Suprapubic skin (tissue), 4 donors: ENCODE results near the gene CLASP1. TPM values are rescaled to one million over a fixed set of nuclear protein-coding genes. Genes with fewer than 3 reads are reported as not detected.

Source experiments
- DNase-seq, 2 donors: peaks; one replicate each; pipeline ENCODE4 v3.0.0-alpha.2; 2019; ENCODE audit warnings: low spot score in 2 of 2
- H3K27ac ChIP-seq: fragments of 200-600 bp; sonication (generic); one replicate; pipeline ENCODE4 v1.5.1; 2019
- H3K27me3 ChIP-seq: fragments of 200-600 bp; sonication (generic); one replicate; pipeline ENCODE4 v1.5.1; 2019
- H3K36me3 ChIP-seq: fragments of 200-600 bp; sonication (generic); one replicate; pipeline ENCODE4 v1.5.1; 2019
- H3K4me1 ChIP-seq: fragments of 200-600 bp; sonication (generic); one replicate; pipeline ENCODE4 v1.5.1; 2019
- H3K4me3 ChIP-seq: fragments of 200-600 bp; sonication (generic); one replicate; pipeline ENCODE4 v1.5.1; 2019; ENCODE audit warnings: mild to moderate bottlenecking
- H3K9me3 ChIP-seq: fragments of 200-600 bp; sonication (generic); one replicate; pipeline ENCODE4 v1.5.1; 2019
- EP300 ChIP-seq: sonication (generic); formaldehyde crosslinking; IDR thresholded peaks from one replicate; pipeline ENCODE4 v1.6.1; 2017; ENCODE audit warnings: antibody characterized with exemption
- POLR2A ChIP-seq, 2 donors: fragments of 450-650 bp; IDR thresholded peaks; one replicate each; pipeline ENCODE4 v1.6.1; 2017; ENCODE audit warnings: antibody characterized with exemption in 2 of 2, mild to moderate bottlenecking in 2 of 2, moderate library complexity in 2 of 2
- POLR2AphosphoS5 ChIP-seq, 3 donors: sonication (generic); formaldehyde crosslinking; IDR thresholded peaks; one replicate each; pipeline ENCODE4 v1.6.1; 2017; ENCODE audit warnings: antibody characterized with exemption in 3 of 3
- WGBS: methylation state at CpG from one replicate; pipeline ENCODE4 v1.1.5; 2018; 5-methylcytosine and 5-hydroxymethylcytosine counted together
- total RNA-seq, 4 donors: library from RNA; depleted of rRNA; stranded (reverse); fragments of >200 nt; gene quantifications; one replicate each; pipeline ENCODE4 v1.1.0, GENCODE V29; 2016
- TF ChIP-seq, protein P1 (sequence below), 2 donors: fragments of 200-600 bp in 1 of 2; fragments of 450-650 bp in 1 of 2; sonication (generic) in 1 of 2; IDR thresholded peaks; one replicate each; pipeline ENCODE4 v1.5.1; 2016 to 2019; ENCODE audit warnings: antibody characterized with exemption in 2 of 2, mild to moderate bottlenecking in 1 of 2, moderate library complexity in 1 of 2

CLASP1 gene
- total RNA-seq, 4 donors from 2014 or later: 53.3 to 99.5 (median 67.6) TPM

DNA sequence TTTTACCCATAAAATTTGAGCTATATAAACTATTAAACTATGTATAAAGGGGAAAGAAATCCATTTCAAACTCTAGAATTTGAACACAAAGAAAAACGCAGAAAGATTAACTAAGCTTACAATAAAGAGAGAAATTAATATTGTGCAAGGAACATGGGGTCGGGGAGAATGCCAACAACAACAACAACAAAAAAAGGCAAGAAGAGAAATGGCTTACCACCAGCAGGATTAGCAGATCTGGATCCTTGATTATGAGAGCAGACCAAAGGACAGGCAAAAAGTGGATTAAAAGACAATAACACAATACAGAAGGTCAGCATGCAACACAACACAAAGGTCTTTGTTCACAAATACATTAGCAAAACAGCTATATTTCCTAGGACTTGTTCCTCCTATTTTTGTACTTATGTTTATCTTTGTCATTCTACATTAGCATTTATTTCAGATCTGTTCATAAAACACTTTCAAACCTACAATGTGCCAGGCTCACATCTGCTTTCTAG is 222.0 kb downstream of the CLASP1 start:
- no peaks in the 10 kb centered on the region for H3K9me3 ChIP-seq
- H3K4me3 ChIP-seq: no peak overlapping the region
- H3K36me3 ChIP-seq: peaks cover 45% of the 10 kb centered on the region
- WGBS: 89% methylated on average over 2 of the region's 2 CpGs
- no peak overlapping the region for H3K27ac ChIP-seq
- TF ChIP-seq POLR2AphosphoS5 (IDR thresholded peaks at IDR 0.05): no peak
- no peak for TF ChIP-seq EP300
- TF ChIP-seq POLR2A (IDR thresholded peaks at IDR 0.05): no peak
- TF ChIP-seq, protein P1, sequence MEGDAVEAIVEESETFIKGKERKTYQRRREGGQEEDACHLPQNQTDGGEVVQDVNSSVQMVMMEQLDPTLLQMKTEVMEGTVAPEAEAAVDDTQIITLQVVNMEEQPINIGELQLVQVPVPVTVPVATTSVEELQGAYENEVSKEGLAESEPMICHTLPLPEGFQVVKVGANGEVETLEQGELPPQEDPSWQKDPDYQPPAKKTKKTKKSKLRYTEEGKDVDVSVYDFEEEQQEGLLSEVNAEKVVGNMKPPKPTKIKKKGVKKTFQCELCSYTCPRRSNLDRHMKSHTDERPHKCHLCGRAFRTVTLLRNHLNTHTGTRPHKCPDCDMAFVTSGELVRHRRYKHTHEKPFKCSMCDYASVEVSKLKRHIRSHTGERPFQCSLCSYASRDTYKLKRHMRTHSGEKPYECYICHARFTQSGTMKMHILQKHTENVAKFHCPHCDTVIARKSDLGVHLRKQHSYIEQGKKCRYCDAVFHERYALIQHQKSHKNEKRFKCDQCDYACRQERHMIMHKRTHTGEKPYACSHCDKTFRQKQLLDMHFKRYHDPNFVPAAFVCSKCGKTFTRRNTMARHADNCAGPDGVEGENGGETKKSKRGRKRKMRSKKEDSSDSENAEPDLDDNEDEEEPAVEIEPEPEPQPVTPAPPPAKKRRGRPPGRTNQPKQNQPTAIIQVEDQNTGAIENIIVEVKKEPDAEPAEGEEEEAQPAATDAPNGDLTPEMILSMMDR (IDR thresholded peaks at IDR 0.05): no peak
- H3K4me1 ChIP-seq: no peaks in the 10 kb centered on the region
- DNase-seq: no peak
- no peaks in the 10 kb centered on the region for H3K27me3 ChIP-seq

DNA sequence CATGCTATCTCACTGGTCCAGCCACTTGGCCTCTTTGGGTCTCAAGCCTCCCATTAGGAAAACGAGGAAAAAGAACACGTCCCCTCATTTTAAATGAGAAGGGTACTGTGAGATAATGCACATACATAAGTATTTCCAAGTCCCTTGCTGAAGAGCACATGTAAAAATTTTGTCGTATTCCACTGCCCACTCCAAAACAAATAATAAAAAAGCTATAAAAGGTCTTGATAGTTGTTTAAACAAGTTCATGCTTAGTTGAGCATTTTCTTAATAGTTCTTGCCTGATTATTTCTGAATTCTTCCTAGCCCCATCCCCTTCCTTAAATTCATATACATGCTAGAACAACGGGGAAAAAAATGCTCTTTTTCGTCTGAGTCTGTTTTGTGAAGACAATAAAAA is 228.8 kb downstream of the CLASP1 start:
- WGBS: 95% methylated on average over 5 of the region's 5 CpGs

DNA sequence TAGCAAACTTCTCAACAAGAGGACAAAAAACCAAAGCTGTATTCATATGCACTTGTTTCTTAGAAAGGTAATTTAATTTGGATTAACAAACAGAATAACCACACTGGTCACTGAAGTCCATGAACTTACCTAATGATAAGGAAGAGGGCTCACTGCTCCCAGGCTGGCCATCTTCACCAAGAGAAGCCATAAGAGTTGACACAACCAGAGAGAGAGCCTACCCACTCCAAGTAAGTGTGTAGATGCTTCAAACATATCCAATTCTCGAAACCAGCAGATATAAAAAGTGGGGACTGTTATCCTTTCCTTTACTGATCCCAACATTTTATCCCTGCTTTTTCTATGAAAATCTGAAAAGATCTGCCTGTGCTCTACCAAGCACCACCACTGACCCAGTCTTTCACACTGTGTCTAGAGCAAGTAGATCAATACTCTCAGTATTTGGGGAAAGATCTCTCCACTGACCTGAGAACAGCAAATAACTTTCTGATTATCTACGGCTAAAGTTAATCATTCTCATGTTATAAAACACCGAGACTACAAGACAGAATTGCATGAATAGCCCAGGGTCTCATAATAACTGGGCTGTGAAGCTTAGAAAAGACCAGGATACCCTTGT is 230.1 kb downstream of the CLASP1 start:
- Histone ChIP-seq H3K27me3 (no peaks in the 10 kb centered on the region), H3K4me1 (no peaks in the 10 kb centered on the region), H3K36me3 (peaks cover 39% of the 10 kb centered on the region), H3K4me3 (no peak overlapping the region), H3K9me3 (no peaks in the 10 kb centered on the region), H3K27ac (no peak overlapping the region)
- TF ChIP-seq EP300 (no peak), POLR2AphosphoS5 (IDR thresholded peaks at IDR 0.05) (no peak), POLR2A (IDR thresholded peaks at IDR 0.05) (no peak)
- TF ChIP-seq, protein P1 (IDR thresholded peaks at IDR 0.05): no peak
- no peak for DNase-seq
- WGBS: 93% methylated on average over 3 of the region's 3 CpGs

More for the DNA sequence above, 228.8 kb downstream of the CLASP1 start:
- no peak for DNase-seq
- Histone ChIP-seq H3K9me3 (no peaks in the 10 kb centered on the region), H3K36me3 (peaks cover 39% of the 10 kb centered on the region), H3K27ac (no peak overlapping the region), H3K4me3 (no peak overlapping the region), H3K4me1 (no peaks in the 10 kb centered on the region), H3K27me3 (no peaks in the 10 kb centered on the region)
- TF ChIP-seq, protein P1 (IDR thresholded peaks at IDR 0.05): no peak
- TF ChIP-seq POLR2A (IDR thresholded peaks at IDR 0.05): no peak
- no peak for TF ChIP-seq POLR2AphosphoS5 (IDR thresholded peaks at IDR 0.05)
- no peak for TF ChIP-seq EP300

DNA sequence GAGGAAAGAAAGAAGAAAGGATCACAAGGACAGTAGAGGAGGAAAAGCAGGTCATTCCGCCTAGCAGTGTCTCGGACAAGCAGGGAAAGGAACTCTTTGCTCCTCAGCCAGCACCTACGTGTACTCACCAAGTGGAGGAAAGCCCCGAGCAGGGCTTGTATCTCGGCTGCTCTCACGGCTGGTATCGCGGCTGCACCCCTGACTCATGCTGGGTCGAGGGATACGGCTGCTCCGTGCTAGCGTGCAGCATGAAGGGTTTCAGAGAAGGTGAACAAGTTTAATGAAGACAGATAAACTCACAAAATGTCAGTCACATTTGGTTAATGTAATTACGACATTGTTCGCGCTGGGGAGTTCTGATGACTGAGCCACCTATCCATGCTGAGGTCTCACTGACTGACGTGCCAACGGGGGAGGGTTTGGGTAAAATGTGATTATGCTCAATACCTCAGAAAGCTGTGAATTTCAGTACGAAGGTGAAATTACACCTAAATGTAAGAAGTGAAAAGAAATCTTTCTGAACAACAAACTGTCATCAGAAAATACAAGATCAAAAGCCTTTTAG is 230.7 kb downstream of the CLASP1 start:
- no peaks in the 10 kb centered on the region for H3K27me3 ChIP-seq
- peaks cover 33% of the 10 kb centered on the region for H3K36me3 ChIP-seq
- no peak for DNase-seq
- H3K9me3 ChIP-seq: no peaks in the 10 kb centered on the region
- no peak for TF ChIP-seq POLR2AphosphoS5 (IDR thresholded peaks at IDR 0.05)
- TF ChIP-seq, protein P1 (IDR thresholded peaks at IDR 0.05): no peak
- H3K27ac ChIP-seq: no peak overlapping the region
- no peaks in the 10 kb centered on the region for H3K4me1 ChIP-seq
- 95% methylated on average over 18 of the region's 18 CpGs for WGBS
- no peak overlapping the region for H3K4me3 ChIP-seq

DNA sequence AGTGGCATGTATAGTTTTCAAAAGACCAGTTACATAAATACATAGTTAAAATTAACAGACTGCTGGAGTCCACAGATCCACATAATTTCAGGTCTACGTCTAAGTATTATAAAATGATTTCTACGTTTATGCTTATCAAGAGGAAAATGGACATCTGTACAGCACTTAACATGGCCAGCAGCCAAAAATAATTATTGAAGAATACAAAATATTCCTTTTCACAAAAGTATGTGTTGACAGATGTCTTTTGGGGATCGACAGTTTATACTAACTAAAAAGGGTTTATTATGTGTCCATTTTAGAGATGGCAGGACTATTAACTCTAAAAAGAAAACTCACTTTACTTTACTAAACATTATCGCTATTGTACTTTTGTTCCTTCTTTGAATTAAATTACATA is 231.4 kb downstream of the CLASP1 start:
- TF ChIP-seq EP300 (no peak), POLR2AphosphoS5 (IDR thresholded peaks at IDR 0.05) (no peak), POLR2A (IDR thresholded peaks at IDR 0.05) (no peak)
- TF ChIP-seq, protein P1 (IDR thresholded peaks at IDR 0.05): no peak
- WGBS: 75% methylated on average over 4 of the region's 4 CpGs

More for the DNA sequence above, 231.4 kb downstream of the CLASP1 start:
- H3K27me3 ChIP-seq: no peaks in the 10 kb centered on the region
- H3K4me3 ChIP-seq: no peak overlapping the region
- peaks cover 31% of the 10 kb centered on the region for H3K36me3 ChIP-seq
- DNase-seq: no peak
- H3K9me3 ChIP-seq: no peaks in the 10 kb centered on the region
- no peak overlapping the region for H3K27ac ChIP-seq
- no peaks in the 10 kb centered on the region for H3K4me1 ChIP-seq
